Measurements from ENCODE around the gene PIAS1.

DNA sequence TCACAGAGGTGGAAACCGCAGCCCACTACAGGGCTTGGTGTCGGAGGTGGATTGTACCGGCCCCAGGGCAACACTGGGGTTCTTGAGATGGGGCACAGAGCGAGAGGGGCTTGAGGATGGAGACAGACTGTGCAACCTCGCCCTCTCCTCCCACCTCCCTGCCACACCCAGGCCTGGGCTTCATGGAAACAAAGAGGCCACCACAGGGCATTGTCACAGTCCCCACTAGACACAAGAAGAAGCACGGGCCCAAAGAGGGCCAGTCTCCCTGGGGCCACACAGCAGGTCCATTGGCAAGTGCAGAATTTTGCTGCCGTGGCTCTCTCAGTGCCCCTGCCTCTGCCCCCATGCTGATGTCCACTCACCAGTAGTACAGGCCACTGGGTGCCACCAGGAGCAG, 155.2 kb downstream of the PIAS1 start:
- no peak for TF ChIP-seq CEBPB (IDR thresholded peaks at IDR 0.05)
- no peak for TF ChIP-seq CHD2 (IDR thresholded peaks at IDR 0.05; ENCODE audit: low read length, partially characterized antibody)
- TF ChIP-seq TP53 (CRISPR knock-in tag; IDR thresholded peaks at IDR 0.05): no peak
- TF ChIP-seq NR3C1 (IDR thresholded peaks at IDR 0.05): no peak
- TF ChIP-seq, protein P1, sequence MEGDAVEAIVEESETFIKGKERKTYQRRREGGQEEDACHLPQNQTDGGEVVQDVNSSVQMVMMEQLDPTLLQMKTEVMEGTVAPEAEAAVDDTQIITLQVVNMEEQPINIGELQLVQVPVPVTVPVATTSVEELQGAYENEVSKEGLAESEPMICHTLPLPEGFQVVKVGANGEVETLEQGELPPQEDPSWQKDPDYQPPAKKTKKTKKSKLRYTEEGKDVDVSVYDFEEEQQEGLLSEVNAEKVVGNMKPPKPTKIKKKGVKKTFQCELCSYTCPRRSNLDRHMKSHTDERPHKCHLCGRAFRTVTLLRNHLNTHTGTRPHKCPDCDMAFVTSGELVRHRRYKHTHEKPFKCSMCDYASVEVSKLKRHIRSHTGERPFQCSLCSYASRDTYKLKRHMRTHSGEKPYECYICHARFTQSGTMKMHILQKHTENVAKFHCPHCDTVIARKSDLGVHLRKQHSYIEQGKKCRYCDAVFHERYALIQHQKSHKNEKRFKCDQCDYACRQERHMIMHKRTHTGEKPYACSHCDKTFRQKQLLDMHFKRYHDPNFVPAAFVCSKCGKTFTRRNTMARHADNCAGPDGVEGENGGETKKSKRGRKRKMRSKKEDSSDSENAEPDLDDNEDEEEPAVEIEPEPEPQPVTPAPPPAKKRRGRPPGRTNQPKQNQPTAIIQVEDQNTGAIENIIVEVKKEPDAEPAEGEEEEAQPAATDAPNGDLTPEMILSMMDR (IDR thresholded peaks at IDR 0.05): no peak
- no peak for TF ChIP-seq RCOR1 (IDR thresholded peaks at IDR 0.05; ENCODE audit: low read depth, low read length)
- no peak for TF ChIP-seq JUNB (IDR thresholded peaks at IDR 0.05)
